HG03354 (cell line): ENCODE results near the gene ADAM21.
"Not testable (repeated sequence)": the region's sequence is repeated elsewhere in the genome, so short reads cannot be mapped to it uniquely, and the experiment has no call there.

Source experiments
- ATAC-seq: cut with Tn5 transposase; IDR thresholded peaks from one replicate; pipeline ENCODE4 v1.9.1; 2021; ENCODE audit warnings: mild to moderate bottlenecking; ENCODE audit not compliant: unreplicated experiment, poor library complexity, severe bottlenecking

The ADAM21 gene

GRCh38 chr14:70451874-70452273 is at the start of gene ADAM21:
Gene ADAM21, plus strand, starts transcription at chr14:70452174. Its CDS starts 5,326 bp downstream, at chr14:70457500.
- no peak for ATAC-seq

GRCh38 chr14:70403335-70403734 is 48.6 kb upstream of the ADAM21 start:
- ATAC-seq = not testable (repeated sequence)

GRCh38 chr14:70406216-70406615 is 45.8 kb upstream of the ADAM21 start:
- ATAC-seq = not testable (repeated sequence)

GRCh38 chr14:70407621-70408020 is 44.4 kb upstream of the ADAM21 start:
- no peak for ATAC-seq

GRCh38 chr14:70415788-70416187 is 36.2 kb upstream of the ADAM21 start:
- no peak for ATAC-seq

- ATAC-seq = peak; percentile 10
Measured at GRCh38 chr14:70416338-70416724, 35.6 kb upstream of the ADAM21 start.

- peak; percentile 75 for ATAC-seq
Measured at GRCh38 chr14:70416725-70417349, 35.1 kb upstream of the ADAM21 start, which contains the start of gene SYNJ2BP. Gene SYNJ2BP, minus strand, starts transcription at chr14:70417090. Its CDS starts 127 bp downstream, at chr14:70416963.

GRCh38 chr14:70419270-70419931 is 32.6 kb upstream of the ADAM21 start:
- ATAC-seq = not testable (repeated sequence)

- no peak for ATAC-seq
Measured at GRCh38 chr14:70422538-70422937, 29.4 kb upstream of the ADAM21 start.

- no peak for ATAC-seq
Measured at GRCh38 chr14:70425354-70425753, 26.6 kb upstream of the ADAM21 start.

GRCh38 chr14:70426555-70426954 is 25.4 kb upstream of the ADAM21 start:
- not testable (repeated sequence) for ATAC-seq

GRCh38 chr14:70436867-70437266 is 15.1 kb upstream of the ADAM21 start:
- no peak for ATAC-seq

- ATAC-seq = no peak
Measured at GRCh38 chr14:70441641-70442040, 10.3 kb upstream of the ADAM21 start.

- no peak for ATAC-seq
Measured at GRCh38 chr14:70442750-70443149, 9.2 kb upstream of the ADAM21 start.

GRCh38 chr14:70448633-70449340 is 3.2 kb upstream of the ADAM21 start:
- ATAC-seq = no peak

- no peak for ATAC-seq
Measured at GRCh38 chr14:70454731-70455130, 2.8 kb downstream of the ADAM21 start.

- no peak for ATAC-seq
Measured at GRCh38 chr14:70468731-70469130, 16.8 kb downstream of the ADAM21 start.

- ATAC-seq = not testable (repeated sequence)
Measured at GRCh38 chr14:70470863-70471563, 19.0 kb downstream of the ADAM21 start.

GRCh38 chr14:70472253-70473159 is 20.5 kb downstream of the ADAM21 start:
- ATAC-seq = no peak
